ENCODE measurements around the gene TPRX2.
A peak's percentile ranks its signal among the peaks of the same experiment; 100 is the strongest.
"Not testable (repeated sequence)": the region's sequence is repeated elsewhere in the genome, so short reads cannot be mapped to it uniquely, and the experiment has no call there.

Gene TPRX2

DNA sequence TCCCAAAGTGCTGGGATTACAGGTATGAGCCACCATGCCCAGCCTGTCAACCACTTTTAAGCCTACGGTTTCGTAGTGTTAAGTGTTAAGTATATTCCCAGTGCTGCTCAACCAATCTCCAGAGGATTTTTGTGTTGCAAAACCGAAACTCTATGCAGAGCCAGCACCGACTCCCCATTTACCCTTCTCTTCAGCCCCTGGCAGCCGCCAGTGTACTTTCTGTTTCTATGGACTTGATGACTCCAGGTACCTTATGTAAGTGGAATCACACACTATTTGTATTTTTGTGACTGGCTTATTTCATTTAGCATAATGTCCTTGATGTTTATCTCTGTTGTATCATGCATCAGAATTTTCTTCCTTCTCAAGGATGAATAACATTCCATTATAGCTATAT lies 26.0 kb downstream of the TPRX2 start:
- Mint-ChIP-seq H3K27me3 (peaks cover 3% of the 10 kb centered on the region), H3K36me3 (no peaks in the 10 kb centered on the region), H3K9me3 (no peaks in the 10 kb centered on the region)

DNA sequence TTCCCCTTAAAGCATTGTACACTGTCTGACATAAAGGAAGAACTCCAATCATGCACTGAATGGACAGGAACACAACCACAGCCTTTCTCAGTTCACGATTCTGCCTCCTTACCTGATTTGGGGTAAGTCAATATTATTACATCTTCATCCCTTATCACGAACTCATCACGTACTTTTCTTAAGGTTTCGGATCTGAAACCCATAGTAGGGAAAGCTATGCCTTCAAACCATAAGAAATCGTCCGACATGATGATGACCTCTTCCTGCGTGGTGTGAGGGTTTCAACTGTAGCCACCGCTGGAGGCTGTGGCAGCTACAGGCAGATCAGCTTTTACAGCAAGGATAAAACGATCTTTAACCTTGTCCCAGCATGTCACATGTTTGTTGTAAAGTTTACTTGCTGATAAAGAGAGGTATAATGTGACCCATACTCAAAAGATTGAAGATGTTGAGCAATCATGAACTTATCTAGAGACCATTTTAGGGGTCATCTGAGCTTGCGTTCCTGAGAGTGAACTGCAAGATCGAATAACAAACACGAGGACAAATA lies 27.1 kb downstream of the TPRX2 start, which contains the start of gene SULT2A1:
Gene SULT2A1 (minus strand): TSS at position 306 of the 550 bp plus-strand sequence. CDS start 58 bp downstream, at position 248.
- H3K4me3 Mint-ChIP-seq = no peak within 1 kb of the TSS
- H3K36me3 Mint-ChIP-seq = no peaks in the 10 kb centered on the region
- peaks cover 3% of the 10 kb centered on the region for H3K27me3 Mint-ChIP-seq
- no peaks in the 10 kb centered on the region for H3K9me3 Mint-ChIP-seq
- no peaks in the 10 kb centered on the region for H3K4me1 Mint-ChIP-seq
- H3K27ac Mint-ChIP-seq = no peak within 1 kb of the TSS
- CTCF ChIA-PET = no interaction called here
- DNase-seq = no peak

More for the DNA sequence above, 26.0 kb downstream of the TPRX2 start:
- Mint-ChIP-seq H3K27ac (no peak overlapping the region), H3K4me3 (no peak overlapping the region), H3K4me1 (no peaks in the 10 kb centered on the region)
- no peak for DNase-seq
- CTCF ChIA-PET = no interaction called here

DNA sequence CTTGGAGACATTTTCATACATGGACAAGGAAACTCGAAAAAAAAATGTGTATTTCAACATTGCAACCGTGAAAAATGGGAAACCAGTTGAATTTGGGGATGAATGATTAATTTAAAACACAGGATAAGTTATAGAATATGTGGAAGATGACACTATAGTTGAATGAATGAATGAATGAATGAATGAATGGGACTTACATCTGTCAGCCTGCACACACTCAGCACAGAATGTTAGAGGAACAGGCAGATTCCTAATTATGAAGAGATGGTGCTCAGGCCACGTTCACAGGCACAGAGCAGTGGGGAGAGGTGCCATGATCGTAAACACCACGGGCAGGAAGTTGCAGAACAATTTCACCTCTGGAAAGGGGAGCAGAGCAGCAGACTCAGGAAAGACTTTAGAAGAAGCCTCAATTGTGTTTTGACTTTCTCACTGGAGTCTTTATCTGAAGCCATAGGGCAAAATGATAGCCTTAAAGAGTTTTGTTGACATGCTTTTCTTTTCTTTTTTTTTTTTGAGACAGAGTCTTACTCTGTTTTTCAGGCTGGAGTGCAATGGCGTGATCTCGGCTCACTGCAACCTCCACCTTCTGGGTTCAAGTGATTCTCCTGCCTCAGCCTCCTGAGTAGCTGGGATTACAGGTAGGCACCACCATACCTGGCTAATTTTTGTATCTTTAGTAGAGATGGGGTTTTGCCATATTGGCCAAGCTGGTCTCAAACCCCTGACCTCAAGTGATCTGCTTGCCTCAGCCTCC lies 32.0 kb downstream of the TPRX2 start:
- Mint-ChIP-seq H3K27ac (no peak overlapping the region), H3K4me1 (no peaks in the 10 kb centered on the region), H3K27me3 (no peaks in the 10 kb centered on the region), H3K36me3 (no peaks in the 10 kb centered on the region), H3K4me3 (no peak overlapping the region), H3K9me3 (no peaks in the 10 kb centered on the region)
- CTCF ChIA-PET = no interaction called here
- DNase-seq = no peak

DNA sequence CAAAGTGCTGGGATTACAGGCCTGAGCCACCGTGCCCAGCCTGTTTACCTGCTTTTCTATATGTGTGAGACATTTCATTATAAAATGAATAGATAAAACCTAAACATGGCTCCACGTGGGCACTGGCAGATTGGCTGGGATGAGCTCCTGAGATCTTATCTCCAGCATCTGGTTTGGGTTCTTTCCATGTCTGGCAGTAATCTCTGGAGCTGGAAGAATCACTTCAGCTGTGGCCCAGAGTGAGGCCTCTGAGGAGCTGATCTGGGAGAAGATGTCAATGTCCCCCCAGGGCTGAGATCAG lies 32.5 kb downstream of the TPRX2 start:
- no peak overlapping the region for H3K27ac Mint-ChIP-seq
- H3K4me3 Mint-ChIP-seq = no peak overlapping the region
- CTCF ChIA-PET = interaction anchor here (0.8 kb wide), 1 partner anchor 23 kb away, joined by 3 read pairs; no protein-coding TSS in a partner anchor
- H3K9me3 Mint-ChIP-seq = no peaks in the 10 kb centered on the region
- no peaks in the 10 kb centered on the region for H3K36me3 Mint-ChIP-seq
- H3K4me1 Mint-ChIP-seq = no peaks in the 10 kb centered on the region
- H3K27me3 Mint-ChIP-seq = no peaks in the 10 kb centered on the region
- no peak for DNase-seq

DNA sequence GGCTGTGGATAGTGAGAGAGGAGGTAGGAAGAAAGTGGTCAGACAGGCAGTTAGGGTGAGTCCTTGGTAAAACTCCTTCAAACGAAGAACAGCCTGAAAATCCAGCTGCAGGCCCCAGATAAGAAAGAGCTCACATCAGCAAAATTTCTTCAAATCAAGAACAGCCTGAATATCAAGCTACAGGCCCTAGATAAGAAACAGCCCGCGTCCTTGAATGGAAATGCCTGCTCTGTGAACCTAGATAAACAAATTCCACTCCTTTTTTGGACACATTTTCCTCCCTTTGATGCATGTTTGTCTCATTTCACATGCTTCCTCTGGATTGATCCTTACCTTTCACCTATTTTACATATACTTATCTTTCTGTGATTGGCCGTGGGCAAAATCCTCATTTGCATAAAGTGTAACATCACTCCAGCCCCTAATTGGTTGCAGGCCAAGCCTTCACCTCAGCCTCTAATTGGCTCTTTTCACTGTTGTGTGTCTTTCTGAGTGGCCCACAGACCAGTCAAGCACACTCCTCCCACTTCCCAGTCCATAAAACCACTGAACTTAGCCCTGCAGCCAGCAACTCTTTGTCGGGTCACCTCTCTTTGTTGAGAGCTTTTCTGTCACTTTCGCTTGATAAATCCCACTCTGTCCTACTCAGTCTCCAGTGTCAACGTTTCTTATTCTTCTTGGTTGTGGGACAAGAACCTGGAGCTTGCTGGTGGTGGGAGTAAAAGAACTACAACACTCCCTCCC lies 33.1 kb downstream of the TPRX2 start:
- DNase-seq = no peak
- Mint-ChIP-seq H3K4me1 (no peaks in the 10 kb centered on the region), H3K4me3 (no peak overlapping the region), H3K9me3 (no peaks in the 10 kb centered on the region), H3K27ac (no peak overlapping the region), H3K27me3 (no peaks in the 10 kb centered on the region), H3K36me3 (no peaks in the 10 kb centered on the region)
- CTCF ChIA-PET = interaction anchor here (0.8 kb wide), 1 partner anchor 24 kb away, joined by 3 read pairs; no protein-coding TSS in a partner anchor

DNA sequence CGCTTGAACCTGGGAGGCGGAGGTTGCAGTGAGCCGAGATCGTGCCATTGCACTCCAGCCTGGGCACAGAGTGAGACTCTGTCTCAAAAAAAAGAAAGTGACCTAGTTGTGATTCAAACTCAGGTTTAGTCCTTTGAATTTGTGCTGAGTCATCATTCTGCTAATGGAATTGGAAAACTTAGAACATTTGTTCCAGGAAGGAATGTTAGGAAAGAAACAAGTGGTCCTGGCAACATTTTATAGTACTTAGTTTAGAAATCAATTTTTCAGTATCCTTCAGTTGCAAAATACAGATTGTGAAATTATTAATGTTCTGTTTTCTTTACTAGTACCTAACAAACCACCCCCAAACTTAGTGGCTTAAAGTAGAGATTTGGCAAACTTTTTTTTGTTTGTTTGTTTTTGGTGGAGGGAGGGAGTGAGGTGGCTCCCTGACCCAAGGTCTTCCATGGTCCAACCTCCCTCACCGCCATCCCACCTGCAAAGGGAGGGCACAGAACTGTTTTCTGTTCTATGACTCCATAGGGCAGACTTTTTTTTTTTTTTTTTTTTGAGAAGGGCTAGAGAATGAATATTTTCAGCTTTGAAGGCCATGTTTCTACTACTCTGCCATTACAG lies 36.2 kb downstream of the TPRX2 start:
- no peak overlapping the region for H3K4me3 Mint-ChIP-seq
- H3K4me1 Mint-ChIP-seq = no peaks in the 10 kb centered on the region
- H3K27ac Mint-ChIP-seq = no peak overlapping the region
- H3K9me3 Mint-ChIP-seq = no peaks in the 10 kb centered on the region
- H3K27me3 Mint-ChIP-seq = no peaks in the 10 kb centered on the region
- CTCF ChIA-PET = no interaction called here
- DNase-seq = no peak
- no peaks in the 10 kb centered on the region for H3K36me3 Mint-ChIP-seq

DNA sequence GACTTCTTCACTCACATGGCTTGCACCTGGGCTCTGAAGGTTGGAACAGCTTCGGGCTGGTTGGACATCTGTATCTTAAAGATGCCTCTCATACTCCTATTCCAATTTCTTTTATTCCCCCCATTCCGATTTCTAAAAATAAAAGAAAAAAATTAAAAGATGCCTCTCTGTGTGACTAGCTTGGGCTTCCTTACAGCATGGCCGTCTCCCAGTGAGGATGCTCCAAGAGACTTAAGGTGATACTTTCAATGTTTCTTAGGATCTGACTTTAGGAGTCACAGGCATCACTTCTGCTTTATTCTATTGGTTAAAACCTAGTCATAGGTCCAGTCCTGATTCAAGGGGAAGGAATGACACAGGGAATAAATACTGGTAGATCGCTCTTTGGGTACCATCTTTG lies 37.0 kb downstream of the TPRX2 start:
- CTCF ChIA-PET = no interaction called here

DNA sequence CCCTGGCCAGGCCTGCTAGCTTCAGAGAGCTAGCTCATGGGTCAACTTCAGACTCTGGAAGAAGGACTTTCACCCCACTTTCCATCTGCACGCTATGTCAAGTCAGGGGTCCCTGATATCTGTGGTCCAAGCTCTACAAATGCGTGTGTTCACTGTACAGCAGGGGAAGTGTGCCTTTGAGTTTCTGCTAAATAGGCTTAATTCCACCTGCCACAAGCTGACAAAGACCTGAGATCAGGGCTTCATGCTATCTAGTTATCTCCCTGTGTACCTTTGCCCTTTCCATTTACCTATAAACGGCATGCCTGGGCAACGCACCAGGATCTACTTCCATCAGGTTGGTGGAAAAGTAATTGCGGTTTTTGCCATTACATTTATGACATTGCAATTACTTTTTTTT lies 37.7 kb downstream of the TPRX2 start:
- no peaks in the 10 kb centered on the region for H3K9me3 Mint-ChIP-seq
- CTCF ChIA-PET = no interaction called here
- no peak overlapping the region for H3K4me3 Mint-ChIP-seq
- peaks cover 4% of the 10 kb centered on the region for H3K27me3 Mint-ChIP-seq
- H3K4me1 Mint-ChIP-seq = no peaks in the 10 kb centered on the region
- no peak for DNase-seq
- no peaks in the 10 kb centered on the region for H3K36me3 Mint-ChIP-seq
- H3K27ac Mint-ChIP-seq = no peak overlapping the region

More for the DNA sequence above, 37.0 kb downstream of the TPRX2 start:
- Mint-ChIP-seq H3K27ac (no peak overlapping the region), H3K36me3 (no peaks in the 10 kb centered on the region), H3K9me3 (no peaks in the 10 kb centered on the region), H3K4me3 (no peak overlapping the region), H3K4me1 (no peaks in the 10 kb centered on the region), H3K27me3 (no peaks in the 10 kb centered on the region)
- DNase-seq = no peak

DNA sequence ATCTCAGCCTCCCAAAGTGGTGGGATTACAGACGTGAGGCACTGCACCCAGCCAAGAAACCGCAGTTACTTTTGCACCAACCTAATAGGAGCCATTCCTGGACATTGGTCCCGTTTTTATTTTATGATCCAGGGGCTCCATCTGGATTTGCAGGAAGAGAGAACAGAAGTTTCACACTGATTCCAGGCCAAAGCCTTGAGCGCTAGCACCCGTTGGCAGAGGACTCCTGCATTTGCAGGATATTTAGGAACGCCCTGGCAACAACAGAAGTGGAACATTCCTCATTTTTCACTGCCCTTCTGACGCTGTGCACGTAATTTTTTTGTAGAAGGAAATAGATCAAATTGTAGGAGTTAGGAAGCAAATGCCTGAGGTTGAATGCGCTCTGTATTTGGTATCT lies 38.8 kb downstream of the TPRX2 start:
- Mint-ChIP-seq H3K27ac (no peak overlapping the region), H3K4me1 (no peaks in the 10 kb centered on the region), H3K36me3 (no peaks in the 10 kb centered on the region), H3K27me3 (peaks cover 4% of the 10 kb centered on the region), H3K9me3 (no peaks in the 10 kb centered on the region), H3K4me3 (no peak overlapping the region)
- DNase-seq = no peak
- CTCF ChIA-PET = no interaction called here

DNA sequence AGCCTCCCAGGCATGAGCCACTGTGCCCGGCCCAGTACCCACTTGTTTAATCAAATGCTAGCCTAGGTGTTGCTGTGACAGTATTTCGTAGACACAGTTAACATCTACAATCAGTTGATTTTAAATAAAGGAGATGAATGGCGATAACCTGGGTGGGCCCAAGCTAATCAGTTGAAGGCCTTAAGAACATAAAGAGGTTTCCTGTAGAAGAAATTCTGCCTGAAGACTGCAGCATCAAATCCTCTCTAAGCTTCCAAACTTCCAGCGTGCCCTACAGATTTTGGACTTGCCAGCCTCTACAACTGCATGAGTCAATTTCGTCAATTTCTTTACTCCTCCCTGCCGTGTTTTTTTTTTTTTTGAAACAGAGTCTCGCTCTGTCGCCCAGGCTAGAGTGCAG lies 40.3 kb downstream of the TPRX2 start:
- Mint-ChIP-seq H3K27me3 (peaks cover 4% of the 10 kb centered on the region), H3K4me3 (no peak overlapping the region), H3K9me3 (no peaks in the 10 kb centered on the region), H3K36me3 (no peaks in the 10 kb centered on the region), H3K4me1 (no peaks in the 10 kb centered on the region), H3K27ac (no peak overlapping the region)
- CTCF ChIA-PET = no interaction called here
- no peak for DNase-seq

DNA sequence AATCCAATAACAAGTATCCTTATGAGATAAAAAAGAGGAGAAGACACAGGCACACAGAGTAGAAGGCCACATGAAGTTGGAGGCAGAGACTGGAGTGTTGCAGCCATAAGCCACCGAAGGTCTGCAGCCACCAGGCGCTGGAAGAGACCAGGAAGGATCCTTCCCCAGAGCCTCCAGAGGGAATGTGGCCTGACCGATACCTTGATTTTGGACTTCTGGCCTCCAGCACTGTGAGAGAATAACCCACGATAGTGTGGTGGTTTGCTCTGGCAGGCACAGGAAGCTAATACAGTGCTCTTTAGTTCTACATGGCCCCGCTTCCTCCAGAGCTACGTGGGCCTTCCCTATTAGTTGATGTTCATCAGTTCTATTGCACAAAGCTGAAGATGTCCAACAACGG lies 42.3 kb downstream of the TPRX2 start:
- Mint-ChIP-seq H3K9me3 (no peaks in the 10 kb centered on the region), H3K27ac (no peak overlapping the region), H3K4me3 (no peak overlapping the region), H3K27me3 (peaks cover 4% of the 10 kb centered on the region), H3K4me1 (no peaks in the 10 kb centered on the region), H3K36me3 (no peaks in the 10 kb centered on the region)
- CTCF ChIA-PET = no interaction called here
- DNase-seq = no peak

DNA sequence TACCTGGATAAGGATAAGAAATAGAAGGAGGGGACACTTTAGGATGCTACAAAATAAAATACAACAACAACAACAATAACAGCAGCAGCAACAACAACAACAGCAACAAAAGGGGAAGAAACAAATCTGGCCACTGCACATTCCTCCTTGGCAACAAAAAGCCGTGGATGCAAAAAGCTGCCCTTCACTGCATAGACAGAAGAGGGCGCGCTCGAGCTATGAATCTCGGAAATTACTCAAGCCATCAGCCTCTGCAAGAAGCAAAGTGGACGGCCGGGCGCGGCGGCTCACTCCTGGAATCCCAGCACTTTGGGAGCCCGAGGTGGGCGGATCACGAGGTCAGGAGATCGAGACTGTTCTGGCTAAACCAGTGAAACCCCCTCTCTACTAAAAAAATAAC lies 50.3 kb downstream of the TPRX2 start:
- H3K27me3 Mint-ChIP-seq, H3K36me3 Mint-ChIP-seq, CTCF ChIA-PET, H3K4me1 Mint-ChIP-seq, H3K4me3 Mint-ChIP-seq, H3K27ac Mint-ChIP-seq, H3K9me3 Mint-ChIP-seq: not testable (repeated sequence)
- DNase-seq = peak; percentile 80

DNA sequence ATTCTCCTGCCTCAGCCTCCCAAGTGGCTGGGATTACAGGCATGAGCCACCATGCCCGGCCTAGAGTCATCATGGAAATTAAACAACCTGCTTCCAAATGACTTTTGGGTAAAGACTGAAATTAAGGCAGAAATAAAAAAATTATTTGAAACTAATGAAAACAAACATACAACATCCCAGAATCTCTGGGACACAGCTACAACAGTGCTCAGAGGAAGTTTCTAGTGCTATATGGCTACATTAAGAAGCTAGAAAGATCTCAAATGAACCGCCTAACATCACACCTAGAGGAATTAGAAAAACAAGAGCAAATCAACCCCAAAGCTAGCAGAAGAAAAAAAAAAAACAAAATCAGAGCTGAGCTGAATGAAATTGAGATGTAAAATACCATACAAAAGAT lies 51.2 kb downstream of the TPRX2 start:
- H3K9me3 Mint-ChIP-seq, DNase-seq, H3K27ac Mint-ChIP-seq, H3K36me3 Mint-ChIP-seq, H3K27me3 Mint-ChIP-seq, H3K4me1 Mint-ChIP-seq, CTCF ChIA-PET, H3K4me3 Mint-ChIP-seq: not testable (repeated sequence)
